ENCODE data around the gene PPFIBP2.
"Not testable (repeated sequence)": the region's sequence is repeated elsewhere in the genome, so short reads cannot be mapped to it uniquely, and the experiment has no call there.

PPFIBP2 gene

DNA sequence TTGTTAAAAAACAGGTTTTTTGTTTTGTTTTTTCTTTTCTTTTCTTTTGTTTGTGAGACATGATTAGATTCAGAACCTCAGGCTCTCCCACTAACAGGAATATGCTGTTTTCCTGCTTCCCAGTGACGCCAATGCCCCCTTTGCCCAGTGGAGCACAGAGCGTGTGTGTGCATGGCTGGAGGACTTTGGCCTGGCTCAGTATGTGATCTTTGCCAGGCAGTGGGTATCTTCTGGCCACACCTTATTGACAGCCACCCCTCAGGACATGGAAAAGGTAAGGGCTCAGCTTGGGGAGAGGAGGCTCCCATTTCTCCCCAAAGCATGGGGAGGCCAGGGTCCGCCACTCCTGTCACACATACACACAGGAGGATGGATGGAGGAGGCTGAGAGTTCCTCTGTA is 134.5 kb downstream of the PPFIBP2 start:
- Mint-ChIP-seq H3K4me1 (no peaks in the 10 kb centered on the region), H3K27ac (peak overlapping the region; percentile 20), H3K36me3 (peaks cover 6% of the 10 kb centered on the region), H3K4me3 (no peak overlapping the region), H3K9me3 (no peaks in the 10 kb centered on the region)
- peak; percentile 26 for ATAC-seq
- DNase-seq (ENCODE audit: low spot score in 2 of 2) = no peak

DNA sequence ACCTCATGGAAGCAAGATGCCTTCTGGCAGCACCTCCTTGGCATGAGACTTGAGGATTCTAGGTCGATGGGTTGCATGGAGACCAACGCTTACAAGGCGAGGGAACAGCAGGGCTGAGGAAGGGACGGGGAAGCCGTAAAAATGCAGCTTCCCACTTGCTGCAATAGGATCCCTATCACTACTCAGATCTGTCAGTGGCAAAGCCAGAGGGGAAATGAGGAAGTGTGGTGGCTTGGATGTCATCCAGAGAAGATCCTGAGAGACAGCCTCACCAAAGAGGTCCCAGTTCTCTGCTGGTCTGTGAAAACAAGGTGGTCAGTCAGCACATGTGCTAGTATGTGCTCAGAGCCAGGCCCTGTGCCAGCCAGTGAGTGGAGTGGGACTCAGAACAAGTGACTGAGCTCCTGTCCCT is 137.3 kb downstream of the PPFIBP2 start:
- Mint-ChIP-seq H3K4me1 (no peaks in the 10 kb centered on the region), H3K36me3 (peaks cover 6% of the 10 kb centered on the region), H3K4me3 (no peak overlapping the region), H3K27ac (no peak overlapping the region), H3K9me3 (no peaks in the 10 kb centered on the region)
- ATAC-seq (no peak), DNase-seq (ENCODE audit: low spot score in 2 of 2) (no peak)

GRCh38 chr11:7651700-7652099 is 137.9 kb downstream of the PPFIBP2 start:
- ATAC-seq (no peak), DNase-seq (ENCODE audit: low spot score in 2 of 2) (no peak)
- no peaks in the 10 kb centered on the region for H3K9me3 Mint-ChIP-seq
- no peak overlapping the region for H3K27ac Mint-ChIP-seq
- peaks cover 6% of the 10 kb centered on the region for H3K36me3 Mint-ChIP-seq
- no peaks in the 10 kb centered on the region for H3K4me1 Mint-ChIP-seq
- no peak overlapping the region for H3K4me3 Mint-ChIP-seq

- Mint-ChIP-seq H3K9me3 (no peaks in the 10 kb centered on the region), H3K4me1 (no peaks in the 10 kb centered on the region), H3K36me3 (no peaks in the 10 kb centered on the region), H3K4me3 (no peak overlapping the region), H3K27ac (no peak overlapping the region)
- ATAC-seq (no peak), DNase-seq (ENCODE audit: low spot score in 2 of 2) (no peak)
These were observed 140.5 kb downstream of the PPFIBP2 start for GRCh38 chr11:7654195-7654705.

GRCh38 chr11:7655253-7656217 is 141.7 kb downstream of the PPFIBP2 start:
- no peak overlapping the region for H3K27ac Mint-ChIP-seq
- ATAC-seq = peak; percentile 9
- no peaks in the 10 kb centered on the region for H3K36me3 Mint-ChIP-seq
- no peak overlapping the region for H3K4me3 Mint-ChIP-seq
- no peak for DNase-seq (ENCODE audit: low spot score in 2 of 2)
- H3K4me1 Mint-ChIP-seq = no peaks in the 10 kb centered on the region
- H3K9me3 Mint-ChIP-seq = no peaks in the 10 kb centered on the region

DNA sequence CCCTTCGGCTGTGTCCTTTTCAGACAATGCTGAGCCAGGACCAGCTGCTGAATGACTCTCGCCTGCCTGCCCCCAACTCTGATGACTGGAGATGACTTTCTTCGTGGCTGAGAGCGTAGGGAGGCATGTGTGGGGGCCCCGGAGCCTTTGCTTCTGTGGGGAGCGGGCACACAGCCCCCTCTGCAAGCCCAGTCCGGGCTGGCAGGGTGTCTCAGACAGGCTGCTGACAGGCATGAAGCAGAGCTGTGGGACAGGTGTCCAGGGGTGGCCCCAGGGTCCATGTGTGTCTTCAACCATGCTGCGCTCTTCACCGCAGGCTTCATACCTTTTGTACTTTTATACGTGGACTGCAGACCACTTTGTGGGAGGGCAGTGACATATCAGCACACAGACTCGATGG is 142.9 kb downstream of the PPFIBP2 start:
- ATAC-seq = peak; percentile 25
- Mint-ChIP-seq H3K9me3 (no peaks in the 10 kb centered on the region), H3K36me3 (no peaks in the 10 kb centered on the region), H3K27ac (no peak overlapping the region), H3K4me1 (no peaks in the 10 kb centered on the region), H3K4me3 (no peak overlapping the region)
- DNase-seq (ENCODE audit: low spot score in 2 of 2) = no peak

DNA sequence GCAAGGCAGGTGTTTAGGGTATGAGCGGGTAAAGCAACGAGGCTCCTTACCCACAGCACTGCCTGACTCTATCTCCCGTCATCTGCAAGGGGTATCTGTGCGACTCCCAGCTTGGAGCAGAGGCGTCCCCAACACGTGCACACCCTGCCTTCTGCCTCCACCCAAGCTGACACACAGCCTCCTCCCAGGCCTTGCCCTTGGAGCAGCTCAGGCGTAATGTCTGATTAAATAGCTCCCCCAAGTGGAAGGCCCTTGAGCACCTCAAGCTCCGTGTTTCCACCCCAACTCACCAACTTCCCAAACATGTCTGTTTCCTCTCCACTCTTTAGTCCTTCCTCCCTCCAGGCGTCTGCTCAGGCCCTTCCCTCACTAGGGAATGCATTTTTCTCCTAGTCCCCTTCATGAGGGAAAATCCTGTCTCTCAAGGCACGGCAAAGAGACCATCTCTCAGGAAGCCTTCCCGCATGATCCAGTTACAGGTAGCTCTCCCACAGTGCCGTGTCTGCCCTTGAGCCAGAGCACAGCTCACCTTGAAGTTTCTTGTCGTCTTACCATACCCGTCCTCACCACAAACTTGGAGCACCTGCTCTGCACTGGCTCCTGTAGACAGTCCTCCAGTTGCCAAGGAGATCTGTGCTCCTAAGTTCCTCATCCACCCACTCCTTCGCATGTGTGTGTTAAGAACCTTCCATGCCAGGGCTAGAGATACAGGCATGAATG is 143.7 kb downstream of the PPFIBP2 start:
- Mint-ChIP-seq H3K4me1 (no peaks in the 10 kb centered on the region), H3K9me3 (no peaks in the 10 kb centered on the region), H3K36me3 (no peaks in the 10 kb centered on the region), H3K4me3 (no peak overlapping the region), H3K27ac (no peak overlapping the region)
- DNase-seq (ENCODE audit: low spot score in 2 of 2) (no peak), ATAC-seq (peak; percentile 66)

DNA sequence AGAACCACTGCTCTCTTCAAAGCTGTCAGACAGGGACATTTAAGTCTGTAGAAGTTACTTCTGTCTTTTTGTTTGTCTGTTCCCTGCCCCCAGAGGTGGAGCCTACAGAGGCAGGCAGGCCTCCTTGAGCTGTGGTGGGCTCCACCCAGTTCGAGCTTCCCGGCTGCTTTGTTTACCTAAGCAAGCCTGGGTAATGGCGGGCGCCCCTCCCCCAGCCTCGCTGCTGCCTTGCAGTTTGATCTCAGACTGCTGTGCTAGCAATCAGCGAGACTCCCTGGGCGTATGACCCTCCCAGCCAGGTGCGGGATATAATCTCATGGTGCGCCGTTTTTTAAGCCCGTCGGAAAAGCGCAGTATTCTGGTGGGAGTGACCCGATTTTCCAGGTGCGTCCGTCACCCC is 149.7 kb downstream of the PPFIBP2 start:
- H3K27ac Mint-ChIP-seq; H3K4me3 Mint-ChIP-seq; ATAC-seq; H3K4me1 Mint-ChIP-seq; H3K9me3 Mint-ChIP-seq; H3K36me3 Mint-ChIP-seq; DNase-seq (ENCODE audit: low spot score in 2 of 2): not testable (repeated sequence)

DNA sequence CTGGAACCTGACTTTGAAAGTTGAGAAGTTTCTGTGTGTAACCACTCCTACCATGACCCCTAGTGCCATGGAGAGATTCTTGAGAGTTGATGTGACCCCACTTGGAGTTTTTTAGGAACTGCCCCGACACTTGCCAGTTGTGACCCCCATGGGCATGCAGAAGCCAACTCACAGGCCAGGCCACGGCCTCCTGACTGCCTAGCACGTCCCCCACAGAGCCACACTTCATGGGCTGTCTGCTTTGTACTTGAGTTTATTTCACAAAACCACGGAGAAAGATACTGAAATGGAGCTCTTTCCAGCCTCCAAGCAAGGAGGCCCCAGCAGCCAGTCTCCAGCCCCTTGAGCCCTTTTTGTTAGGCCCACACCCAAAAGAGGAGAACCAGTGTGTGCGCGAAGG is 151.1 kb downstream of the PPFIBP2 start:
- H3K9me3 Mint-ChIP-seq = no peaks in the 10 kb centered on the region
- peaks cover 6% of the 10 kb centered on the region for H3K36me3 Mint-ChIP-seq
- peaks cover 9% of the 10 kb centered on the region for H3K4me1 Mint-ChIP-seq
- no peak overlapping the region for H3K27ac Mint-ChIP-seq
- DNase-seq (ENCODE audit: low spot score in 2 of 2) = peak in 1 of 2 donors; percentile 33
- no peak overlapping the region for H3K4me3 Mint-ChIP-seq
- ATAC-seq = no peak

DNA sequence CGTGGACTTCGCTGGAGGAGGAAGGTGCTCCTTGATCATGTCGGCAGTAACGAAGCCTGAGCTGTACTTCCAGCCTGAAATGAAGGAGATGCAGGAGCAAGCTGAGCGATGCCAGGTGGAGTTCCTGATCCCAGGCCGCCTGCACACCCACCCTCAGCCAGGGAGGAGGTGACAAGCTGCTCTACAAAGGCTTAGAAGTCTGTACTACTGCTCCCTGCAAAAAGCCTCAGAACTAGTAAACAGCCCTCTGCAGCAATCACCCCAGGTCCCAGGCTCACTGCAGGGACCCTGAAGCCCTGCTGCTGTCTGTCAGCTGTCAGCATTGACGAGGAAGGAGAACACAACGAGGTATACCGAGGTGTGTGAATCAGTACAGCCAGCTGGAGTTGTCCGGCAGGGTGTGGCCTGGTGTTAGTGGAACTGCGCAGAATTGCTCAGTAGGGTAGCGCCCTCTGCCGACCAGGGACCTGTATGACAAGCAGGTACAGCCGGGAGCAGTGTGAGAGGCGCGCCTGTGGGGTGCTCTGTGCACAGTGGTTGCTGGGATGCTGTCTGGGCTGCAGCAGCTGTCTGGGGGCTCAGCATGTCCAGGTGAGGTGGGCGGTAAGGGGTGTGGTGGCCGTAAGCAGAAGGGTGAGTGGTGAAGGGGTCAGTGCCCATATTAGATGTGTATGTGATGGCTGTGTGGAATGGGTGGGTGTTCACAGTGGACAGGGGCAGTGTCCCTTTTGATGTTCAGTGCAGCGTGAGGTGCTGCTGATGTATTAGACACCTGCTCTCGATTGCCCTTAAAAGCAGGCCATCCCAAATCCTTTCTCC is 151.9 kb downstream of the PPFIBP2 start:
- Mint-ChIP-seq H3K27ac (no peak overlapping the region), H3K4me1 (peaks cover 9% of the 10 kb centered on the region), H3K9me3 (no peaks in the 10 kb centered on the region), H3K4me3 (no peak overlapping the region), H3K36me3 (peaks cover 6% of the 10 kb centered on the region)
- peak; percentile 73 to 85 for DNase-seq (ENCODE audit: low spot score in 2 of 2)
- peak; percentile 95 for ATAC-seq

DNA sequence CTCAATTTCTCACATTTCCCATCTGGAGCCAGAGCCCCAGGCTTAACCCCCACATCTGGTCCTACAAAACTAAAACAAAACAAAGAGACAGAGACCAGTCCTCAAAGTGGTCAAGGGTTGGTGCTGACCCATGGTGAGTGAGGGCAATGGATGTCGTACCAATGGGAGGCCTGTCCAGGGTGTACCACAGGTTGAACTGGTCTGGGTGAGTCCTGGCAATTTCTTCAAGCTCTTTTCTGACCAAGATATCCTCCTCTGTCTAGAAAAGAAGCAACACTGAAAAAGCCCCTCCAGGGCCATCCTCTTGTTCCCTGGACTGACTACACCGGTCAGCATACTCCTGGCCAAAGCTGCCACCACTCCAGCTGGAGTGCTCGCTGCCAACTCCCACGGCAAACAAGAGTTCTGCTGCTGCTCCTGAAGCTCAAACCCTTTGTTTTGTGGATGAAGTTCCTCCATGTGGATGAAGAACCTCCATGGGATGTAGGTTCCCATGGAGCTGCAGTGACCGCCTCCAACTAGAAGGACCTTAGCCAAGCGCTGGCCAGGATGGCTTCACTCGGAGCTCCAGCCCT is 152.6 kb downstream of the PPFIBP2 start:
- Mint-ChIP-seq H3K27ac (no peak overlapping the region), H3K36me3 (peaks cover 6% of the 10 kb centered on the region)
- ATAC-seq = no peak

GRCh38 chr11:7667460-7667859 is 153.7 kb downstream of the PPFIBP2 start:
- H3K36me3 Mint-ChIP-seq = peaks cover 6% of the 10 kb centered on the region
- DNase-seq (ENCODE audit: low spot score in 2 of 2) (no peak), ATAC-seq (no peak)
- no peak overlapping the region for H3K27ac Mint-ChIP-seq
- peaks cover 14% of the 10 kb centered on the region for H3K4me1 Mint-ChIP-seq
- no peak overlapping the region for H3K4me3 Mint-ChIP-seq
- H3K9me3 Mint-ChIP-seq = no peaks in the 10 kb centered on the region

More for the DNA sequence above, 152.6 kb downstream of the PPFIBP2 start:
- H3K4me3 Mint-ChIP-seq = no peak overlapping the region
- H3K9me3 Mint-ChIP-seq = no peaks in the 10 kb centered on the region
- peaks cover 9% of the 10 kb centered on the region for H3K4me1 Mint-ChIP-seq
- peak in 1 of 2 donors; percentile 34 for DNase-seq (ENCODE audit: low spot score in 2 of 2)

- Mint-ChIP-seq H3K9me3 (no peaks in the 10 kb centered on the region), H3K36me3 (peaks cover 6% of the 10 kb centered on the region), H3K4me3 (no peak overlapping the region), H3K4me1 (peaks cover 20% of the 10 kb centered on the region), H3K27ac (peak overlapping the region; percentile 45)
- DNase-seq (ENCODE audit: low spot score in 2 of 2) (peak in 1 of 2 donors; percentile 25), ATAC-seq (no peak)
These were observed 154.7 kb downstream of the PPFIBP2 start for GRCh38 chr11:7668464-7668863.

DNA sequence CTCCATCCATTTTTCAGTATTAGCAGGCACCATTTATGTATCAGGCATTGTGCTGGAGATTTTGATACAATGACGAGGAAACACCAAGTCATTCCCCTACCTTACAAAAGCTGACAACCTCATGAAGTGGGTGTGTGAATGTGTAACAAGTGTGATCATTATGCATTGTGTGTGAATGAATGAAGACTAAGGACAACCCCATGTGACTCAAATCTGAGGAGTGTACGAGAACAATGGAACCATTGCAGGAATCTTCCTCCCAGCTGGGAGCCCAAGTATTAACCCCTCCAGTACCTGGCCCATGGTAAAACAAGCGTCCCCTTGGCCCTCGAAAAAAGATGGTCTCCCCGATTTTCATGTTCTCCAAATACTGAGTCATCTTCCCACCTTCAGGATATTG is 155.1 kb downstream of the PPFIBP2 start:
- Mint-ChIP-seq H3K36me3 (peaks cover 6% of the 10 kb centered on the region), H3K4me1 (peaks cover 22% of the 10 kb centered on the region), H3K4me3 (no peak overlapping the region), H3K9me3 (no peaks in the 10 kb centered on the region), H3K27ac (no peak overlapping the region)
- DNase-seq (ENCODE audit: low spot score in 2 of 2) (no peak), ATAC-seq (no peak)

GRCh38 chr11:7670641-7671040 is 156.8 kb downstream of the PPFIBP2 start:
- H3K4me1 Mint-ChIP-seq = peaks cover 24% of the 10 kb centered on the region
- no peak for ATAC-seq
- H3K9me3 Mint-ChIP-seq = no peaks in the 10 kb centered on the region

More at GRCh38 chr11:7670641-7671040, 156.8 kb downstream of the PPFIBP2 start:
- no peak overlapping the region for H3K27ac Mint-ChIP-seq
- H3K36me3 Mint-ChIP-seq = peaks cover 5% of the 10 kb centered on the region
- DNase-seq (ENCODE audit: low spot score in 2 of 2) = no peak
- no peak overlapping the region for H3K4me3 Mint-ChIP-seq

Data from stimulated activated effector memory CD8-positive, alpha-beta T cell treated with anti-CD3 and anti-CD28 coated beads, Interleukin-12 subunit alpha, Interleukin-12 subunit beta, amount 100 ng/mL, for 72 hours (primary cell).